ENCODE data around the gene PNMA6E. TPM values are rescaled to one million over a fixed set of nuclear protein-coding genes. Genes with fewer than 3 reads are reported as not detected.
A peak's percentile ranks its signal among the peaks of the same experiment; 100 is the strongest.
"Not testable (repeated sequence)": the region's sequence is repeated elsewhere in the genome, so short reads cannot be mapped to it uniquely, and the experiment has no call there.

Gene PNMA6E
- total RNA-seq, 1 donor from 2014 or later, result not detected

- TF ChIP-seq CTCF (conservative IDR thresholded peaks at IDR 0.05; ENCODE audit: low read depth, low read length), result no peak
- no peak overlapping the region for H3K4me3 ChIP-seq (ENCODE audit: low read depth, low read length)
- DNase-seq (ENCODE audit: low read depth), result no peak
Observed at GRCh38 chrX:153408221-153408721, 7.1 kb upstream of the PNMA6E start.

DNA sequence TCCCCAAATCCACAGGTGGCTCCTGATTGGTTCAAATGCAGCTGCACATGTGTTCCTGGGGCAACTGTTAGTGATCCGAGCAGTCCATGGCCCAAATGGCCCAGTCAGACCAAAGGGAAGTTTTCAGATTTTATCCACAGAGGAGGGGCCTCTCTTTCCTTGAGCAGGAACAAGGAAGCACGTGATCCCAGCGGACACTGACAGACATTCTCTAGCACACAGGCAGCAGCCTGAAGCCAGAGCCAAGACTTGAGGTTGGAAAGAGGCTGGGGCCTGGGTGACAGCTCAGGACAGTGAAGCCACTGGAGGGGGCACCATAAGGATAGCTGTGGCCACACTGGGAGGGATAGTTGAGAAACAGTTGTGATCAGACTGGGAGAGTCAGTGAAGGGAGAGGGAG, 6.6 kb upstream of the PNMA6E start:
- DNase-seq (ENCODE audit: low read depth), result no peak
- no peak overlapping the region for H3K4me3 ChIP-seq (ENCODE audit: low read depth, low read length)
- TF ChIP-seq CTCF (conservative IDR thresholded peaks at IDR 0.05; ENCODE audit: low read depth, low read length), result no peak

DNA sequence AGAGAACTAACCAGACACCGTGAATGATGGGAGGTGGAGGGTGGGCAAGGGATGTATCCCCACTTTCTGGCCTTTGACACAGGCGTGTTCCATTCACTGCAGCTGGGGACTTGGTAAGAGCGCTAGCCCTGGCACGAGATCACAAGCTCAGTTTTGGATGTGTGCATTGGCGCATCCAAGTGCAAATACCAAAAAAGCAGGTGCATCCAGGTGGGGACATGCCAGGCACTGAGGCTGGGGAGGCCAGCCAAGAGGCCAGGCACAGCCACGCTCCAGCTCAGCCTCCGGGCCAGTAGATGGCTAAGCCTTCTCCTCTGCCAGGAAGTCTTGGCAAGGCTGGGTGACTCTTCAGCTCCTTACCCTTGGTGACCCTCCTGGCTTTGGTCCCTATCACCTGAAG, 5.8 kb upstream of the PNMA6E start:
- no peak for DNase-seq (ENCODE audit: low read depth)
- no peak for TF ChIP-seq CTCF (conservative IDR thresholded peaks at IDR 0.05; ENCODE audit: low read depth, low read length)

DNA sequence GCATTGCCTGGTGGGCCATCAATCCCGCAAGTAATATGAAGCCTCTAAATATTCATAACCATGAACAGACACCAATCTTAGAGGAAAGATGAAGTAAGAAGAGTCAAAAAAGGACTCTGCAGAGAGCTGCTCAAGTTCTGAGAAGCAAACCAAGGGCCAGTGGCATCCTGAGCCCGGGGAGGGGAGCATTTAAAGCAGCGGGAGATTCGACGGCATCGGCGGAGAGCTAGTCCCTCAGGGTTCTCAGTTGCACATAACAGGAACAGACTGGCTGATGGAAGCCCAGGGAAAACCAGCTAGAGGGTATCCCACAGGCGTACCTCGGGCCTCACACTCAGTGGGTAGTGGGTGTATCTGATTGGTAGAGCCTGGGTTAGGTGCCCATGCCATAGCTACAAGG, 4.9 kb upstream of the PNMA6E start:
- no peak for DNase-seq (ENCODE audit: low read depth)
- TF ChIP-seq CTCF (conservative IDR thresholded peaks at IDR 0.05; ENCODE audit: low read depth, low read length), result no peak
- no peak overlapping the region for H3K4me3 ChIP-seq (ENCODE audit: low read depth, low read length)

More for the DNA sequence above, 5.8 kb upstream of the PNMA6E start:
- no peak overlapping the region for H3K4me3 ChIP-seq (ENCODE audit: low read depth, low read length)

DNA sequence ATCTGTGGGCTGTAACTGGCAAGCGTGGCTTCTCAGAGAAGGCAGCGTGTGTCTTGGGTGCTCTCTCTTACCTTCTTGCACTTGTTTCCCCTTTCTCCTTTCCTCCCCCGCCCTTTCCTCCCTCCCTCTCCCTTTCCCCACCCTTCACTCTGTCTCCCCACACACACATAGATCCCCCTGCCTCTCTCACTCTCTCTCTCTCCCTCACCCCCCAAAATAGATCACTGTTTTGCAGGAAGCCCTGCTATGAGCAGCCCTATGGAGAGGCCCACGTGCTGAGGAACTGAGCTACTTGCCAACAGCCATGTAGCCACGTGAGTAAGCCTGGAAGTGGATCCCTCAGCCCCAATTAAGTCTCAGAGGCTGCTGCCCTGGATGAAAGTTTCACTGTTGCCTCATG, 4.3 kb upstream of the PNMA6E start:
- no peak overlapping the region for H3K4me3 ChIP-seq (ENCODE audit: low read depth, low read length)
- TF ChIP-seq CTCF (conservative IDR thresholded peaks at IDR 0.05; ENCODE audit: low read depth, low read length), result no peak
- DNase-seq (ENCODE audit: low read depth), result no peak

GRCh38 chrX:153404333-153404732, 3.2 kb upstream of the PNMA6E start:
- DNase-seq (ENCODE audit: low read depth); H3K4me3 ChIP-seq (ENCODE audit: low read depth, low read length): not testable (repeated sequence)

DNA sequence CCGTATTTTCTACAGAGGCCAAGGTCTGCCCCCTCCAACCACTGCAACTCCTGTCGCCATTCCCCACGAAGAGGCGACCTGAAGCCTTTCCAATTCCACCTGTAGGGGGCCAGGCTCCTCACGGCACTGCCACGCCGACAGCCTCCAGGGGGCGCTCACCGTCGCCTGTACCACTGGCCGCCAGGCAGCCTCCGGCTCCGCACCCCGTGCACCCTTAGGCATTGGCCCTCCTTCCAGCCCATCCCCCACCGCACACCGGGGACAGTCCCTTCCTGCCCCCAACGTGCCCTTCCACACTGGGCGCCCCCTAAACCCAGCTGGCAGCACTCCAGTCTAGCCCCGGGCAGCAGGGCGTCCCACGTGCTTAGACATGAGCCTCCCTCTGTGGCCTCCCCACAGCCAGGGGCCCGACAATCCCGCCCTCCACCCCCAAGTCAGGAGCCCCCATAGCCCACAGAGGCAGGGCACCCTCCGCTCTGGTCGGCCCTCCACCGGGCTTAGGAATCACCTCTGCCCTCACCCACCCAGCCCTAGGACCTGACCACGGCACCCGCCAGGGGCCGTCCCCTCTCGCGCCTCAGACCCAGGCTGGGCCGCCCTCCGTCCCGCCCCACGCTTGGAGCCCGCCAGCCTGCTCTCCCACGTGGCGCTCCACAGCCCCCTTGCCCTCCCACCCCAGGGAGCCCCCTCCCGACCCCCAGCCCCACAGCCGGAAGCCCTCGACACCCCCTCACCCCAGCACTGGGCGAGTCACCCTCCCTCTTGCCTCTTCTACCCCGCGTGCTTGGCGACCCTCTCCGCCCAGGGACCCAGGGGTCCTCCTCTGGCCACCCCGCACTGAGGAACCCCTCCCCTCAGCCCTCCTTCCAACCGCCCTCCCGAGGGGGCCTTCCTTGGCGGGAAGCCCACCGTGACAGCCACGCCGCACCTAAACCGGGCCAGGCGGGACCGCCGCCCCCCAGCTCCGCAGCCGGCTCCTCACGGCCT, 711 bp downstream of the PNMA6E start:
- peak; percentile 92 for TF ChIP-seq CTCF (conservative IDR thresholded peaks at IDR 0.05; ENCODE audit: low read depth, low read length)
- no peak for DNase-seq (ENCODE audit: low read depth)

More for the DNA sequence above, 711 bp downstream of the PNMA6E start:
- H3K4me3 ChIP-seq (ENCODE audit: low read depth, low read length), result no peak overlapping the region

Data from epithelial cell of proximal tubule (primary cell).